GM12878 (cell line): ENCODE measurements around the gene RCOR2. TPM values are rescaled to one million over a fixed set of nuclear protein-coding genes. Genes with fewer than 3 reads are reported as not detected.

Experiments
- ATAC-seq: fragments of 200-7000 bp; cut with Tn5 transposase; 3 replicates; pipeline ENCODE4 v1.9.1; 2020; ENCODE audit warnings: mild to moderate bottlenecking, moderate library complexity
- BruUV-seq: library from RNA; stranded (reverse); fragments of 400-500 nt; replicated peaks from 2 replicates; lab custom pipeline; 2021; lab: Mats Ljungman, UMichigan
- CTCF ChIA-PET: fragments of 300-600 bp; sonication (Branson Sonifier 250); formaldehyde crosslinking; extraction: SDS; loops from one replicate; lab custom pipeline; 2021; ENCODE audit warnings: inconsistent platforms; lab: Yijun Ruan, JAX
- POLR2A ChIA-PET: fragments of 350-600 bp; formaldehyde crosslinking; extraction: SDS; loops from one replicate; lab custom pipeline; 2021; ENCODE audit warnings: inconsistent platforms; lab: Charles Lee
- RAD21 ChIA-PET: fragments of 300-600 bp; sonication (Branson Sonifier 250); formaldehyde crosslinking; loops from one replicate; lab custom pipeline; 2023; ENCODE audit warnings: antibody characterized with exemption; ENCODE audit not compliant: unreplicated experiment; lab: Charles Lee
- SMC1A ChIA-PET: fragments of 300-600 bp; sonication (Branson Sonifier 250); formaldehyde crosslinking; loops from one replicate; lab custom pipeline; 2023; ENCODE audit not compliant: unreplicated experiment, uncharacterized antibody; lab: Charles Lee
- DNase-seq: peaks from one replicate; pipeline ENCODE4 v3.0.0-alpha.2; 2011; ENCODE audit warnings: low read depth, low spot score
- FAIRE-seq: peaks from 3 replicates; lab custom pipeline; 2011; peaks lifted over from hg19 to GRCh38; lab: Jason Lieb, UNC
- H2AFZ ChIP-seq: 2 replicates; pipeline ENCODE4 v1.6.0; 2011; ENCODE audit warnings: low read depth, low read length, control low read depth; ENCODE audit not compliant: control insufficient read depth
- H3K27ac ChIP-seq: 2 replicates; pipeline ENCODE4 v1.5.1; 2011; ENCODE audit warnings: control low read depth; ENCODE audit not compliant: control insufficient read depth, insufficient read depth
- H3K27me3 ChIP-seq, 2 experiments: replicated peaks in 1 of 2; 2 replicates each; pipeline versions ENCODE4 v1.6.0 to v1.6.1; 2011; ENCODE audit warnings: low read length in 1 of 2; ENCODE audit not compliant: control insufficient read depth in 2 of 2, insufficient read depth in 2 of 2
- H3K36me3 ChIP-seq, 2 experiments: 2 replicates each; pipeline ENCODE4 v1.5.1; 2011; ENCODE audit warnings: low read length in 1 of 2; ENCODE audit not compliant: control insufficient read depth in 2 of 2, insufficient read depth in 2 of 2
- H3K4me1 ChIP-seq: 2 replicates; pipeline ENCODE4 v1.6.1; 2011; ENCODE audit warnings: mild to moderate bottlenecking, low read length, moderate library complexity, mixed read lengths; ENCODE audit not compliant: control insufficient read depth, insufficient read depth
- H3K4me2 ChIP-seq: 2 replicates; pipeline ENCODE4 v1.6.0; 2011; ENCODE audit warnings: control low read depth; ENCODE audit not compliant: control insufficient read depth, insufficient read depth
- H3K4me3 ChIP-seq: fragments of 200-600 bp; sonication (generic); 2 replicates; pipeline ENCODE4 v1.5.1; 2016
- H3K79me2 ChIP-seq: 2 replicates; pipeline ENCODE4 v1.6.0; 2011; ENCODE audit warnings: low read length; ENCODE audit not compliant: control insufficient read depth, insufficient read depth
- H3K9ac ChIP-seq: 2 replicates; pipeline ENCODE4 v1.8.0; 2011; ENCODE audit warnings: low read length, control low read depth, mixed read lengths; ENCODE audit not compliant: control insufficient read depth, insufficient read depth
- H3K9me3 ChIP-seq: replicated peaks from 3 replicates; pipeline ENCODE4 v1.5.1; 2011; ENCODE audit warnings: mild to moderate bottlenecking, low read length; ENCODE audit not compliant: control insufficient read depth, insufficient read depth
- H4K20me1 ChIP-seq: 2 replicates; pipeline ENCODE4 v1.6.0; 2011; ENCODE audit not compliant: control insufficient read depth, insufficient read depth
- CHD2 ChIP-seq: IDR thresholded peaks from 2 replicates; pipeline ENCODE4 v1.6.1; 2011; ENCODE audit warnings: low read depth, low read length, improper control_type of control experiment, borderline replicate concordance
- CHD4 ChIP-seq: fragments of 200-600 bp; sonication (generic); IDR thresholded peaks from 2 replicates; pipeline ENCODE4 v1.6.1; 2016; ENCODE audit warnings: mild to moderate bottlenecking
- GABPA ChIP-seq: IDR thresholded peaks from 2 replicates; pipeline ENCODE4 v1.6.1; 2014; ENCODE audit warnings: antibody characterized with exemption, low read depth, mild to moderate bottlenecking, inconsistent platforms
- MXI1 ChIP-seq: fragments of 150-350 bp; IDR thresholded peaks from 2 replicates; pipeline ENCODE4 v1.6.1; 2011; ENCODE audit warnings: low read depth, mild to moderate bottlenecking, inconsistent platforms, low read length, improper control_type of control experiment
- SIN3A ChIP-seq: IDR thresholded peaks from 2 replicates; pipeline ENCODE4 v1.6.1; 2012; ENCODE audit warnings: low read depth, low read length, improper control_type of control experiment
- SREBF2 ChIP-seq: IDR thresholded peaks from 2 replicates; pipeline ENCODE4 v1.6.1; 2012; ENCODE audit warnings: mild to moderate bottlenecking, low read length
- STAT1 ChIP-seq: fragments of 450-650 bp; conservative IDR thresholded peaks from 2 replicates; pipeline ENCODE4 v1.6.1; 2014; ENCODE audit warnings: antibody characterized with exemption, mild to moderate bottlenecking
- ZNF207 ChIP-seq: fragments of 450-650 bp; IDR thresholded peaks from 2 replicates; pipeline ENCODE4 v1.6.1; 2014; ENCODE audit warnings: antibody characterized with exemption, mild to moderate bottlenecking, borderline replicate concordance
- ZNF592 ChIP-seq: fragments of 450-650 bp; IDR thresholded peaks from 2 replicates; pipeline ENCODE4 v1.6.1; 2017; ENCODE audit warnings: mild to moderate bottlenecking, moderate library complexity
- ZZZ3 ChIP-seq: IDR thresholded peaks from 2 replicates; pipeline ENCODE4 v1.6.1; 2011; ENCODE audit warnings: low read depth; ENCODE audit not compliant: control insufficient read depth, insufficient read length
- WGBS: methylation state at CpG from one replicate; pipeline ENCODE4 v1.1.6; 2016; ENCODE audit warnings: low lambda C conversion rate; ENCODE audit not compliant: insufficient replicate concordance, insufficient coverage; ENCODE audit errors: missing lambda C conversion rate; 5-methylcytosine and 5-hydroxymethylcytosine counted together
- in situ Hi-C: fragments of 300-500 bp; cut with MboI; formaldehyde crosslinking; loops from 9 replicates; pipeline ENCODE4 v1.14.3; 2018; ENCODE audit warnings: mixed read lengths
- intact Hi-C: fragments of 100-400 bp; cut with micrococcal nuclease; formaldehyde crosslinking; loops from one replicate; pipeline ENCODE4 v1.14.2; 2022; ENCODE audit not compliant: unreplicated experiment
- polyA plus RNA-seq, 11 experiments: library from polyadenylated mRNA; depleted of rRNA in 4 of 11; unstranded in 6 of 11; stranded (reverse) in 5 of 11; fragments of >200 nt; fragmentation: Nextera tagmentation in 4 of 11; fragmentation: Illumina TruSeq in 1 of 11; extraction: Ambion mirVana in 4 of 11; extraction: Trizol in 1 of 11; gene quantifications; 1 replicate in 1 of 11; 2 replicates in 10 of 11; pipeline versions ENCODE4 v1.2.1 to v1.2.3, GENCODE V29; 2011 to 2016; ENCODE audit warnings: inconsistent platforms in 2 of 11, missing spikeins in 2 of 11, low read depth in 1 of 11
- total RNA-seq, 4 experiments: library from RNA; depleted of rRNA in 3 of 4; stranded (reverse); fragments of >200 nt in 3 of 4; fragmentation: Illumina TruSeq in 1 of 4; extraction: Trizol in 1 of 4; gene quantifications; 2 replicates each; pipeline versions ENCODE4 v1.2.1 to v1.2.3, GENCODE V29; 2013 to 2021
- TF ChIP-seq, protein P1 (sequence below): IDR thresholded peaks from 2 replicates; pipeline ENCODE4 v1.6.1; 2011; ENCODE audit warnings: mild to moderate bottlenecking, low read depth, low read length, moderate library complexity; ENCODE audit not compliant: insufficient replicate concordance
- TF ChIP-seq, protein P2 (sequence below): fragments of 450-650 bp; formaldehyde crosslinking; IDR thresholded peaks from 2 replicates; pipeline ENCODE4 v1.5.0; 2022; ENCODE audit warnings: mild to moderate bottlenecking, missing genetic modification characterization

The RCOR2 gene
- total and polyA plus RNA-seq, 10 of the 15 experiments (the other 5 are each of a cell fraction or from before 2014, with no cell fraction given), result 0.06 to 0.32 (median 0.17) TPM; not detected in 5

- no TSS peak for BruUV-seq
- no peaks in the 10 kb centered on the region for H3K9me3 ChIP-seq
- ATAC-seq, result no peak
- no peak overlapping the region for H2AFZ ChIP-seq
- H3K79me2 ChIP-seq, result peaks cover 39% of the 10 kb centered on the region
- no peak for DNase-seq
- no peaks in the 10 kb centered on the region for H3K27me3 ChIP-seq
- ChIA-PET RAD21 (no interaction called here), POLR2A (no interaction called here), CTCF (interaction anchor here (1.0 kb wide), 1 partner anchor 51 kb away, joined by 3 read pairs; the partner anchor contains the start of gene MARK2), SMC1A (no interaction called here)
- in situ Hi-C loops, result no loop called here
- WGBS, result 77% methylated on average over 7 of the region's 7 CpGs
- H3K36me3 ChIP-seq, result peaks cover 13 to 20% of the 10 kb centered on the region in 2 experiments
- H4K20me1 ChIP-seq, result no peaks in the 10 kb centered on the region; the same call in 1 of the 2 replicates
- intact Hi-C loops, result no loop called here
- no peak overlapping the region for H3K27ac ChIP-seq
- H3K9ac ChIP-seq, result no peak overlapping the region
- peaks cover 25% of the 10 kb centered on the region for H3K4me1 ChIP-seq
- no peak overlapping the region for H3K4me3 ChIP-seq
- H3K4me2 ChIP-seq, result no peak overlapping the region
- TF ChIP-seq STAT1 (no peak), SREBF2 (no peak), ZNF207 (no peak), ZNF592 (no peak), ZZZ3 (no peak), SIN3A (no peak), CHD4 (no peak), CHD2 (no peak), MXI1 (no peak), GABPA (no peak)
- TF ChIP-seq, protein P1, sequence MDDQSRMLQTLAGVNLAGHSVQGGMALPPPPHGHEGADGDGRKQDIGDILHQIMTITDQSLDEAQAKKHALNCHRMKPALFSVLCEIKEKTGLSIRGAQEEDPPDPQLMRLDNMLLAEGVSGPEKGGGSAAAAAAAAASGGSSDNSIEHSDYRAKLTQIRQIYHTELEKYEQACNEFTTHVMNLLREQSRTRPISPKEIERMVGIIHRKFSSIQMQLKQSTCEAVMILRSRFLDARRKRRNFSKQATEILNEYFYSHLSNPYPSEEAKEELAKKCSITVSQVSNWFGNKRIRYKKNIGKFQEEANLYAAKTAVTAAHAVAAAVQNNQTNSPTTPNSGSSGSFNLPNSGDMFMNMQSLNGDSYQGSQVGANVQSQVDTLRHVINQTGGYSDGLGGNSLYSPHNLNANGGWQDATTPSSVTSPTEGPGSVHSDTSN, result no peak
- TF ChIP-seq, protein P2, sequence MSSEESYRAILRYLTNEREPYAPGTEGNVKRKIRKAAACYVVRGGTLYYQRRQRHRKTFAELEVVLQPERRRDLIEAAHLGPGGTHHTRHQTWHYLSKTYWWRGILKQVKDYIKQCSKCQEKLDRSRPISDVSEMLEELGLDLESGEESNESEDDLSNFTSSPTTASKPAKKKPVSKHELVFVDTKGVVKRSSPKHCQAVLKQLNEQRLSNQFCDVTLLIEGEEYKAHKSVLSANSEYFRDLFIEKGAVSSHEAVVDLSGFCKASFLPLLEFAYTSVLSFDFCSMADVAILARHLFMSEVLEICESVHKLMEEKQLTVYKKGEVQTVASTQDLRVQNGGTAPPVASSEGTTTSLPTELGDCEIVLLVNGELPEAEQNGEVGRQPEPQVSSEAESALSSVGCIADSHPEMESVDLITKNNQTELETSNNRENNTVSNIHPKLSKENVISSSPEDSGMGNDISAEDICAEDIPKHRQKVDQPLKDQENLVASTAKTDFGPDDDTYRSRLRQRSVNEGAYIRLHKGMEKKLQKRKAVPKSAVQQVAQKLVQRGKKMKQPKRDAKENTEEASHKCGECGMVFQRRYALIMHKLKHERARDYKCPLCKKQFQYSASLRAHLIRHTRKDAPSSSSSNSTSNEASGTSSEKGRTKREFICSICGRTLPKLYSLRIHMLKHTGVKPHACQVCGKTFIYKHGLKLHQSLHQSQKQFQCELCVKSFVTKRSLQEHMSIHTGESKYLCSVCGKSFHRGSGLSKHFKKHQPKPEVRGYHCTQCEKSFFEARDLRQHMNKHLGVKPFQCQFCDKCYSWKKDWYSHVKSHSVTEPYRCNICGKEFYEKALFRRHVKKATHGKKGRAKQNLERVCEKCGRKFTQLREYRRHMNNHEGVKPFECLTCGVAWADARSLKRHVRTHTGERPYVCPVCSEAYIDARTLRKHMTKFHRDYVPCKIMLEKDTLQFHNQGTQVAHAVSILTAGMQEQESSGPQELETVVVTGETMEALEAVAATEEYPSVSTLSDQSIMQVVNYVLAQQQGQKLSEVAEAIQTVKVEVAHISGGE (CRISPR knock-in tag), result no peak
- no peak for FAIRE-seq
These were observed 26.6 kb downstream of the RCOR2 start for GRCh38 chr11:63890368-63890767.
